Measurements from ENCODE around the gene GPR32.
"Not testable (repeated sequence)": the region's sequence is repeated elsewhere in the genome, so short reads cannot be mapped to it uniquely, and the experiment has no call there.

Gene GPR32

GRCh38 chr19:50747141-50747540 is 23.1 kb upstream of the GPR32 start:
- DNase-seq (ENCODE audit: low read depth), result not testable (repeated sequence)

GRCh38 chr19:50749490-50749889 is 20.8 kb upstream of the GPR32 start:
- no peak for DNase-seq (ENCODE audit: low read depth)

DNA sequence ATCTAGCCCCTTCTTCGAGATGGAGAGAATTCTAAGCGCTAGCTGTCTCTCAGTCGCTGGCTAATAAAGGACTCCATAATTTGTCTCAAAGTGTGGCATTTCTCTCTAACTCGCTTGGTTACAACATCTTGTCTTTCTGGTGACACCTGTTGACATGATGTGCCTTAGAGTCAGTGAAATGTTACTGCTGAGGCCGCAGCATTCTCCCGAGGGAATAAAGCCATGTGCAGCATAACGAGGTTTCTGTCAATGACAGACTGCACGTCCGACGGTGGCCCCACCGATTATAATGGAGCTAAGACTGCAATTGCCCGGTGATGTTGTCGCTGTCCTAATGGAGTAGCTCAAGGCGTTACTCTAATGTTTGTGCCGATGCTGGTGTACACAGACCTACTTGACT is 20.3 kb upstream of the GPR32 start:
- no peak for DNase-seq (ENCODE audit: low read depth)

DNA sequence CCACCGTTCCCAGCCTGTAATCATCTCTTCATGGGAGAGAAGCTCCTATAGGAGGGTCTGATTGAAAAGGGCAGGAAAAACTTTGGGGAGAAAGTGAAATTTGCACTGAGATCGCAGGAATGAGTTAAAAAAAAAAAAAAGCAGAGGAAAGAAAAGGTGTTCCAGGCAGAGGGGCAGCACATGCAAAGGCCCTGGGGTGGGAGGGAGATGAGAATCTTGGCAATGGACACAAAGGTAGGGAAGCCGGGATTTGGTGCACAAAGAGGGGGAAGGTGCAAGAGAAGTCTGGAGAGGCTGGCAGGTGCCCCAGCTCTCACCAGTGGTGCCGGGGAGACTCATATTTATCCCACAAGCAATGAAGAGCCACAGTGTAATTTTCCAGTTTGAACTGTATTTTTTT is 16.4 kb upstream of the GPR32 start:
- DNase-seq (ENCODE audit: low read depth), result no peak

- not testable (repeated sequence) for DNase-seq (ENCODE audit: low read depth)
Measured at GRCh38 chr19:50756244-50756643, 14.0 kb upstream of the GPR32 start.

DNA sequence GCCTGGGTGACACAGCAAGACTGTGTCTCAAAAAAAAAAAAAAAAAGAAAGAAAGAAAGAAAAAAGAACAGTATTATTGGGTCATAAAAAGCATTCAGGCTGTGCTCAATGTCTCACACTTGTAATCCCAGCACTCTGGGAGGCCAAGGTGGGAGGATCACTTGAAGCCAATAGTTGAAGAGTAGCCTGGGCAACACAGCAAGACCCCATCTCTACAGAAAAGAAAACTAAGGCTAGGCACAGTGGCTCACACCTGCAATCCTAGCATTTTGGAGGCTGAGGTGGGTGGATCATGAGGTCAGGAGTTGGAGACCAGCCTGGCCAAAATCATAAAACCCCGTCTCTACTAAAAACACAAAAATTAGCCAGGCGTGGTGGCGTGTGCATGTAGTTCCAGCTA is 12.6 kb upstream of the GPR32 start:
- DNase-seq (ENCODE audit: low read depth), result not testable (repeated sequence)

DNA sequence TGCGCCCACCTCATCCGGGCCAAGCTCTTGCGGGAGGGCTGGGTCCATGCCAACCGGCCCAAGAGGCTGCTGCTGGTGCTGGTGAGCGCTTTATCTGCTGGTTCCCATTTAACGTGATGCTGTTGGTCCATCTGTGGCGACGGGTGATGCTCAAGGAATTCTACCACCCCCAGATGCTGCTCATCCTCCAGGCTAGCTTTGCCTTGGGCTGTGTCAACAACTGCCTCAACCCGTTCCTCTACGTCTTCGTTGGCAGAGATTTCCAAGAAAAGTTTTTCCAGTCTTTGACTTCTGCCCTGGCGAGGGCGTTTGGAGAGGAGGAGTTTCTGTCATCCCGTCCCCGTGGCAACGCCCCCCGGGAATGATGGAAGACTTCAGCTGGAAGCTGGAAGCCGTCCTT is 11.2 kb upstream of the GPR32 start:
- DNase-seq (ENCODE audit: low read depth), result not testable (repeated sequence)

- DNase-seq (ENCODE audit: low read depth), result peak; percentile 24
Measured at GRCh38 chr19:50759886-50760285, 10.4 kb upstream of the GPR32 start.

- DNase-seq (ENCODE audit: low read depth), result not testable (repeated sequence)
Measured at GRCh38 chr19:50761501-50761900, 8.8 kb upstream of the GPR32 start.

- not testable (repeated sequence) for DNase-seq (ENCODE audit: low read depth)
Measured at GRCh38 chr19:50763521-50763920, 6.7 kb upstream of the GPR32 start.

DNA sequence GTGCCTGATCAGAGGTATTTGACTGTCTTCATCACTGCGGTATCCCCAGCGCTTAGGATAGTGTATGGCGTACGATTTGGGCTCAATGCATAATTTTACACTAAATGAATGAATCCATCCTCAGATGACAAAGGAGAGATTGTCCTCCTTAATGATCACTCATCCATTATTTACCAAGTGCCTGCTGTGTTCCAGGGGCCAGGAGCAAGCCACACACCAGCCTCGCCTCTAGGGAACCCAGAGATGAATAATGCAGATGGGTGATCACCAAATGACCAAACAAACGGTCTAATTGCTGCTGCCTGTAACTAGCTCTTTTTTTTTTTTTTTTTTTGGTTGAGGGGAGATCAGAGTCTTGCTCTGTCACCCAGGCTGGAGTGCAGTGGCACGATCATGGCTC is 5.9 kb upstream of the GPR32 start:
- DNase-seq (ENCODE audit: low read depth), result no peak

- DNase-seq (ENCODE audit: low read depth), result not testable (repeated sequence)
Measured at GRCh38 chr19:50766746-50767145, 3.5 kb upstream of the GPR32 start.

GRCh38 chr19:50767263-50767662 is 3.0 kb upstream of the GPR32 start:
- DNase-seq (ENCODE audit: low read depth), result not testable (repeated sequence)

DNA sequence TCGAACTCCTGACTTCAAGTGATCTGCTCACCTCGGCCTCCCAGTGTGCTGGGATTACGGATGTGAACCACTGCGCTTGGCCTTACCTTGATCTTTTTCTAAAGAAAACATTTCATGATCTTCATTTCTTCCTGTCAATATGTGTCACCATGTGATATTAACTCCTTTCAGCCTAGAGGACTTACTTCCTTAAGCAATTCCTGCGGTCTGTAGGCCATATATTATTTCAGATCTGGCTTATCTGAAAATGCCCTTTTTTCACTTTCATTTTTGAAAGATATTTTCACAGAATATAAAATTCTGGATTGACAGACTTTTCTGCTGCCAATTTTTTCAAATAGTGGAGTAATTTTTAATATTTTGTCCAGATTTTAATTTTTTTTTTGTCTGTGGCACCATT is 2.0 kb upstream of the GPR32 start:
- no peak for DNase-seq (ENCODE audit: low read depth)

DNA sequence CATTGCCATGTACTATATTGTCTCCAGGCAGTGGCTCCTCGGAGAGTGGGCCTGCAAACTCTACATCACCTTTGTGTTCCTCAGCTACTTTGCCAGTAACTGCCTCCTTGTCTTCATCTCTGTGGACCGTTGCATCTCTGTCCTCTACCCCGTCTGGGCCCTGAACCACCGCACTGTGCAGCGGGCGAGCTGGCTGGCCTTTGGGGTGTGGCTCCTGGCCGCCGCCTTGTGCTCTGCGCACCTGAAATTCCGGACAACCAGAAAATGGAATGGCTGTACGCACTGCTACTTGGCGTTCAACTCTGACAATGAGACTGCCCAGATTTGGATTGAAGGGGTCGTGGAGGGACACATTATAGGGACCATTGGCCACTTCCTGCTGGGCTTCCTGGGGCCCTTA is 624 bp downstream of the GPR32 start:
- DNase-seq (ENCODE audit: low read depth), result no peak

DNA sequence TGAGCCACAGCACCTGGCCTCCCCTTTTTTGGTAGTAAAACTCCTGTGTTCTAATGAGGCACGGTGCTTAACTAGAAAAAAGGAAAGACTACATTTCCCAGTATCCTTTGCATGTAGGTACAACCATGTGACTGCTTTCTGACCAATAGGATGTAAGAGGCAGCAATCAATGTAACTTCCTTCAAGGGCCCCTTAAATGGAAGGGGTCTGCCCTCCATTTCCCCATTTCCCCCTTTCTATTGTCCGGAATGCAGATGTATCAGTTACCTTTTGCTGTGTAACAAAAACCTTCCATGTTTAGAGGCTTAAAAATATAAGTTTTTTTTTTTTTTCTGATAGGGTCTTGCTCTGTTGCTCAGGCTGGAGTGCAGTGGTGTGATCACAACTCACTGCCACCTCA is 2.2 kb downstream of the GPR32 start:
- no peak for DNase-seq (ENCODE audit: low read depth)

- not testable (repeated sequence) for DNase-seq (ENCODE audit: low read depth)
Measured at GRCh38 chr19:50772912-50773311, 2.6 kb downstream of the GPR32 start.

DNA sequence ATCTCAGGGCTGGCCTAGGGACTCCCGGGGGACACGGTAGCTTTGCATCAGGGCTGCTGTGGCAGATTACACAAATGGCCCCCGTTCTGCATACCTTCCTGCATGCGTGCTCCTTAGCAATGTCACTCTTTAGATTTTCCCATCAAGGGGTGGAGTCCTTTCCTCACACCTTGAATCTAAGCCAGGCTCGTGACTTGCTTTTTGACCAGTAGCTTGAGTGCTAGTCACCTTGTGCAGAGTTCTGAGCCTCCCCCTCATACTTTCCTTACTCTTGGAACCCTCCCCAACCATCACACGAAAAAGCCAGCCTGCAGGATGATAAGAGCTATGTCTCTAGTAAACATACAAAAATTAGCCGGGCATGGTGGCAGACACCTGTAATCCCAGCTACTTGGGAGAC is 3.2 kb downstream of the GPR32 start:
- DNase-seq (ENCODE audit: low read depth), result not testable (repeated sequence)

DNA sequence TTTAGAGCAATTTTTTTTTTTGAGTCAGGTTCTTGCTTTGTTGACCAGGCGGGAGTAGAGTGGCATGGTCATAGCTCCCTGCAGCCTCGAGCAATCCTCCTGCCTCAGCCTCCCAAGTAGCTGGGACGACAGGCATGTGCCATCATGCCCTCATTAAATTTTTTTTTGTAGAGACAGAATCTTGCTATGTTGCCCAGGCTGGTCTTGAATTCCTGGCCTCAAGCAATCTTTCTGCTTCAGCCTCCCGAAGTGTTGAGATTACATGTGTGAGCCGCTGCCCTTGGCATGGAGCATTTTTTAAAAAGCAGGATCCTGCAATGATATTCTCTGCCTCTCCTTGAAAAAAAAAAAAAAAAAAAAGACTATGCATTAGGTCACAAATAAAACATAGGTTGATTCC is 5.9 kb downstream of the GPR32 start:
- DNase-seq (ENCODE audit: low read depth), result no peak

GRCh38 chr19:50777261-50777660 is 7.0 kb downstream of the GPR32 start:
- DNase-seq (ENCODE audit: low read depth), result no peak

DNA sequence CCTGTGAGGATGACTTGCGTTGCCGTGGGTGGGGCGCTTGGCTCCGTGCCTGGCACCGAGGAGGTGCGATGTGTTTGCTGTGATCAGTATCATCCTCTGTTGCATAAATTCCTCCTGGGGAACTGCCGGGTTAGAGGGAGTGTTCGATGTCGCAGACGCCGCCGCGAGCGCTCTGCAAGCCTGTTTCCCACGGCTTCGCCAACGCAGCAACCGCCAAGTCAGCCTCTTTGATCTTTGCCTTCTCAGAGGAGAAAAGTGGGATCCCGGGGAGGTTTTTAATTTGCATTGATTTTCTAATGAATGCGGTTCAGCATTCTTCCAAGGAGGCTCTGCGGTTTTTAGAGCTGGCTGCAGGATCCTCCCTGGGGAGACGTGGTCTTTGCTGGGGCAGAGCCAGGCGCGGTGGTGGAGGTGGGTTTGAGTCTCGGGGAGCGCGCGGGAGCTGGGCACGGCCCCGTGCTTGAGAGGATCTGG is 7.6 kb downstream of the GPR32 start:
- no peak for DNase-seq (ENCODE audit: low read depth)

DNA sequence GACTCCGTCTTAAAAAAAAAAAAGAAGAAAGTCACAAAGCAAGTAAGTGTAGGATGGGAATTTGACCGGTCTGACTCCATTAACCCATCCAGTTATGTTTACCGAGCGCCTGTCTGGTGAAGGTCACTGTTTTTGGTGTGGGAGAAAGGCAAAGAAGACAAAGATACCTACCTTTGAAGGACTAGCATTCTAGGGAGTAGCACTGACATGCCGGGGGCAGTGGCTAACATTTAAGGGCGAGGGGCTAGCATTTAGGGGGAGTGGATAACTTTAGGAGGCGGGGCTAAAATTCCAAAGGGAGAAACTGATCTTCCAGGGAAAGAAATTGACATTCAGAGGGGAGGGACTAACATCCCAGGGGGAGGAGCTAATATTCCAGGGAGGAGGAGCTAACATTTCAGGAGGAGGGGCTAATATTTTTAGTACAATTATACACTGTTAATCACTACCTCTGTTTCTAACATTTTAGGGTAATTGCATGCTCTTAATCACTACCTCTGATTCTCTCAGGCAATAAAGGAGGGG is 8.7 kb downstream of the GPR32 start:
- no peak for DNase-seq (ENCODE audit: low read depth)

- DNase-seq (ENCODE audit: low read depth), result no peak
Measured at GRCh38 chr19:50779504-50780457, 9.5 kb downstream of the GPR32 start.
